SK-N-SH (cell line): ENCODE data around the gene ASTN2. TPM values are rescaled to one million over a fixed set of nuclear protein-coding genes. Genes with fewer than 3 reads are reported as not detected.
A peak's percentile ranks its signal among the peaks of the same experiment; 100 is the strongest.

Experiments used
- CTCF ChIA-PET: fragments of 300-600, 350-600 bp; formaldehyde crosslinking; extraction: SDS; loops from one replicate; lab custom pipeline; 2021; lab: Yijun Ruan, JAX
- POLR2A ChIA-PET: fragments of 350-600 bp; sonication (Branson Sonifier 250); formaldehyde crosslinking; extraction: SDS; loops from one replicate; lab custom pipeline; 2020; ENCODE audit warnings: antibody characterized with exemption, inconsistent platforms; lab: Yijun Ruan, JAX
- DNase-seq: peaks from one replicate; pipeline ENCODE4 v3.0.0; 2012
- H2AFZ ChIP-seq: fragments of 200-600 bp; sonication (generic); 2 replicates; pipeline ENCODE4 v1.8.1; 2016; ENCODE audit warnings: antibody characterized with exemption, mild to moderate bottlenecking, low read depth
- H3F3A ChIP-seq: fragments of 200-600 bp; sonication (generic); replicated peaks from 2 replicates; pipeline ENCODE3; 2016; ENCODE audit warnings: antibody characterized with exemption, mild to moderate bottlenecking; ENCODE audit not compliant: insufficient read depth
- H3K27ac ChIP-seq, 2 experiments: fragments of 200-500 bp in 1 of 2; fragments of 200-600 bp in 1 of 2; sonication (Bioruptor generic) in 1 of 2; sonication (generic), shearing (Covaris generic) in 1 of 2; 2 replicates each; pipeline versions ENCODE4 v1.5.1 to v1.6.1; 2014 to 2016; ENCODE audit warnings: low read depth in 2 of 2, inconsistent platforms in 1 of 2, low read length in 1 of 2, mild to moderate bottlenecking in 1 of 2, mixed read lengths in 1 of 2
- H3K27me3 ChIP-seq: fragments of 200-600 bp; sonication (generic), shearing (Covaris generic); 2 replicates; pipeline ENCODE4 v1.6.1; 2016; ENCODE audit warnings: mixed run types; ENCODE audit not compliant: insufficient read depth
- H3K36me3 ChIP-seq, 2 experiments: fragments of 200-500 bp in 1 of 2; fragments of 200-600 bp in 1 of 2; sonication (Bioruptor generic) in 1 of 2; sonication (generic) in 1 of 2; replicated peaks in 1 of 2; 2 replicates each; pipeline versions ENCODE3 to v1.5.1; 2014 to 2016; ENCODE audit warnings: low read length in 1 of 2, mild to moderate bottlenecking in 1 of 2; ENCODE audit not compliant: insufficient read depth in 2 of 2, control insufficient read depth in 1 of 2
- H3K4me1 ChIP-seq, 2 experiments: fragments of 200-500 bp in 1 of 2; fragments of 200-600 bp in 1 of 2; sonication (Bioruptor generic) in 1 of 2; sonication (generic), shearing (Covaris generic) in 1 of 2; 2 replicates each; pipeline versions ENCODE4 v1.5.1 to v1.6.1; 2014 to 2016; ENCODE audit warnings: low read depth in 1 of 2, low read length in 1 of 2, mixed run types in 1 of 2; ENCODE audit not compliant: insufficient read depth in 2 of 2, control insufficient read depth in 1 of 2
- H3K4me2 ChIP-seq: fragments of 200-600 bp; sonication (generic), shearing (Covaris generic); 2 replicates; pipeline ENCODE4 v1.6.1; 2017; ENCODE audit warnings: mixed run types
- H3K4me3 ChIP-seq, 2 experiments: fragments of 200-500 bp in 1 of 2; fragments of 200-600 bp in 1 of 2; sonication (Bioruptor generic) in 1 of 2; sonication (generic), shearing (Covaris generic) in 1 of 2; 2 replicates each; pipeline versions ENCODE4 v1.5.1 to v1.8.1; 2014 to 2016; ENCODE audit warnings: low read depth in 2 of 2, inconsistent platforms in 1 of 2, low read length in 1 of 2, mild to moderate bottlenecking in 1 of 2, mixed read lengths in 1 of 2, moderate library complexity in 1 of 2
- H3K79me2 ChIP-seq: fragments of 200-600 bp; sonication (generic); 2 replicates; pipeline ENCODE4 v1.8.1; 2017; ENCODE audit warnings: mild to moderate bottlenecking; ENCODE audit not compliant: insufficient read depth
- H3K9ac ChIP-seq: fragments of 200-600 bp; sonication (generic); 2 replicates; pipeline ENCODE4 v1.6.1; 2017; ENCODE audit warnings: mixed run types
- H3K9me2 ChIP-seq: fragments of 200-600 bp; sonication (generic); 2 replicates; pipeline ENCODE4 v1.6.1; 2017; ENCODE audit warnings: mixed run types
- H3K9me3 ChIP-seq: fragments of 200-600 bp; sonication (generic); 2 replicates; pipeline ENCODE4 v1.6.1; 2017; ENCODE audit warnings: mixed run types, mild to moderate bottlenecking, moderate library complexity
- H4K20me1 ChIP-seq: fragments of 200-600 bp; sonication (generic); 2 replicates; pipeline ENCODE4 v1.6.1; 2017; ENCODE audit warnings: mild to moderate bottlenecking, mixed run types; ENCODE audit not compliant: insufficient read depth
- CHD2 ChIP-seq: fragments of 150-350 bp; IDR thresholded peaks from 2 replicates; pipeline ENCODE4 v1.6.1; 2018; ENCODE audit warnings: low read length; ENCODE audit not compliant: partially characterized antibody
- ELF1 ChIP-seq: IDR thresholded peaks from 2 replicates; pipeline ENCODE4 v1.4.0; 2012
- EP300 ChIP-seq, 2 experiments: IDR thresholded peaks; 2 replicates each; pipeline versions ENCODE4 v1.4.0 to v1.6.1; 2012; ENCODE audit warnings: borderline replicate concordance in 1 of 2, low read depth in 1 of 2, low read length in 1 of 2
- EZH2phosphoT487 ChIP-seq: fragments of 200-600 bp; sonication (generic); IDR thresholded peaks from 2 replicates; pipeline ENCODE4 v1.6.1; 2017; ENCODE audit warnings: low read depth, mixed run types, mild to moderate bottlenecking, antibody characterized with exemption, moderate library complexity, borderline replicate concordance
- FOXM1 ChIP-seq: IDR thresholded peaks from 2 replicates; pipeline ENCODE4 v1.4.0; 2012; ENCODE audit warnings: low read depth, mild to moderate bottlenecking
- GATA2 ChIP-seq: sonication (generic); formaldehyde crosslinking; IDR thresholded peaks from 2 replicates; pipeline ENCODE4 v1.5.0; 2020; ENCODE audit warnings: mild to moderate bottlenecking, missing genetic modification reagents
- JUND ChIP-seq: IDR thresholded peaks from 2 replicates; pipeline ENCODE4 v1.4.0; 2012
- MAX ChIP-seq: IDR thresholded peaks from 2 replicates; pipeline ENCODE4 v1.4.0; 2012; ENCODE audit warnings: low read depth
- NRF1 ChIP-seq: IDR thresholded peaks from 2 replicates; pipeline ENCODE4 v1.6.1; 2012; ENCODE audit warnings: low read depth, mild to moderate bottlenecking, low read length
- PBX3 ChIP-seq: IDR thresholded peaks from 2 replicates; pipeline ENCODE4; 2012
- RAD21 ChIP-seq: IDR thresholded peaks from 2 replicates; pipeline ENCODE4 v1.6.1; 2012; ENCODE audit warnings: mild to moderate bottlenecking, low read length
- TCF12 ChIP-seq: IDR thresholded peaks from 2 replicates; pipeline ENCODE4 v1.4.0; 2012
- TEAD4 ChIP-seq: IDR thresholded peaks from 2 replicates; pipeline ENCODE4 v1.4.0; 2012; ENCODE audit warnings: mild to moderate bottlenecking, borderline replicate concordance; ENCODE audit not compliant: insufficient read depth
- WGBS: methylation state at CpG from one replicate; pipeline ENCODE4 v1.1.6; 2017; ENCODE audit warnings: low lambda C conversion rate; 5-methylcytosine and 5-hydroxymethylcytosine counted together
- polyA plus RNA-seq, 3 experiments: library from polyadenylated mRNA; depleted of rRNA; stranded (reverse); fragments of >200 nt; gene quantifications; 2 replicates each; pipeline ENCODE4 v1.2.3, GENCODE V29; 2012

ASTN2 gene
- polyA plus RNA-seq, 1 of the 3 experiments (the other 2 are of a cell fraction): 6.6 TPM

- TF ChIP-seq TEAD4 (no peak), JUND (no peak), PBX3 (no peak), FOXM1 (no peak)
These were observed 540.6 kb downstream of the ASTN2 start (continued) for GRCh38 chr9:116873937-116874914.

- no peak overlapping the region for H3K9ac ChIP-seq
- H3K27ac ChIP-seq: no peak overlapping the region
- H3K27me3 ChIP-seq: no peaks in the 10 kb centered on the region
- peaks cover 0 to 5% of the 10 kb centered on the region in 2 experiments; a peak in 1 of 4 replicates for H3K4me1 ChIP-seq
- no peaks in the 10 kb centered on the region for H3K9me2 ChIP-seq
- H3K4me2 ChIP-seq: no peak overlapping the region
- POLR2A ChIA-PET: no interaction called here
- no peak overlapping the region for H2AFZ ChIP-seq
- H3K4me3 ChIP-seq: no peak overlapping the region
- DNase-seq: no peak
- H3K36me3 ChIP-seq: no peaks in the 10 kb centered on the region
- H3K9me3 ChIP-seq: no peaks in the 10 kb centered on the region
- 0% methylated on average over 2 of the region's 2 CpGs for WGBS
- CTCF ChIA-PET: interaction anchor here (3.3 kb wide), 1 partner anchor 13 kb away, joined by 18 read pairs; no protein-coding TSS in a partner anchor
- TF ChIP-seq TCF12 (no peak), ELF1 (no peak), RAD21 (no peak), MAX (no peak), EZH2phosphoT487 (no peak)
- H4K20me1 ChIP-seq: no peaks in the 10 kb centered on the region
- H3F3A ChIP-seq: no peaks in the 10 kb centered on the region
- no peaks in the 10 kb centered on the region for H3K79me2 ChIP-seq
These were observed 541.4 kb downstream of the ASTN2 start for GRCh38 chr9:116873491-116873890.

GRCh38 chr9:116870566-116870965, 544.3 kb downstream of the ASTN2 start:
- Histone ChIP-seq H4K20me1 (no peaks in the 10 kb centered on the region), H3K9ac (no peak overlapping the region), H3F3A (no peaks in the 10 kb centered on the region), H3K4me3 (no peak overlapping the region), H3K27me3 (no peaks in the 10 kb centered on the region), H3K27ac (peak overlapping the region in 1 of 2 experiments; percentile 1; a peak in 1 of 4 replicates), H3K36me3 (no peaks in the 10 kb centered on the region), H3K9me3 (no peaks in the 10 kb centered on the region), H3K4me2 (no peak overlapping the region), H3K9me2 (no peaks in the 10 kb centered on the region), H3K4me1 (peaks cover 0 to 5% of the 10 kb centered on the region in 2 experiments; a peak in 1 of 4 replicates), H3K79me2 (no peaks in the 10 kb centered on the region), H2AFZ (no peak overlapping the region)
- ChIA-PET CTCF (interaction anchor here (1.3 to 3.1 kb wide), 2 partner anchors 11 to 134 kb away, joined by 5 to 18 read pairs; no protein-coding TSS in a partner anchor), POLR2A (no interaction called here)
- TF ChIP-seq EP300 (IDR thresholded peaks at IDR 0.05; ENCODE audit: borderline replicate concordance in 1 of 2, low read depth in 1 of 2, low read length in 1 of 2) (0 out of 4 replicates have a peak, but pooled peaks of 1 of the 2 experiments have one; percentile 6), EZH2phosphoT487 (no peak), NRF1 (no peak), CHD2 (peak; percentile 16), GATA2 (peak; percentile 36)
- WGBS: 38% methylated on average over 3 of the region's 3 CpGs
- peak; percentile 32 for DNase-seq
